Hematopoietic multipotent progenitor cell treated with erythropoietin and hydrocortisone succinate and interleukin-3 and kit ligand, for 15 days (in vitro differentiated cells): ENCODE results near the gene ZNF337.
"Not testable (repeated sequence)": the region's sequence is repeated elsewhere in the genome, so short reads cannot be mapped to it uniquely, and the experiment has no call there.

Experiments
- DNase-seq: peaks from one replicate; pipeline ENCODE4 v3.0.0-alpha.2; 2015; ENCODE audit warnings: low spot score

The ZNF337 gene

GRCh38 chr20:25692499-25692898, 4.2 kb downstream of the ZNF337 start:
- no peak for DNase-seq

DNA sequence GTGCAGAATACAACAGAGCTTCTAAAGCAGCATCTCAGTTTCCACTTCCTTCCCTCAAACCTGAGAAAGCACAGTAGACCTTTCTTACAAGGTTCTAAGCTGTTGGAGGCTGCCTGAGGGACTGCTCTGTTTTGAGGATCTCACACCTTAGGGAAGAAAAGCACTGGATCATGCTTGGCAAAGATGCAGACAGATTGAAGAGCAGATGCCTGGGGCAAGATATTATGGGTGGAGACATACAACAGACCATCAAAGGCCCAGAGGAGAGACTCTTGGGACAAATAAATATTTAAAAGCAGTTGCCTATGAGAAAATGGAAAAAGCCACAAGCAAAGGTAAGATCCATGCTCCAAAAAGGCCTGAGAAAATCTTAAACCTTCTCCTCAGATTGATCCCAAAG, 6.2 kb downstream of the ZNF337 start:
- no peak for DNase-seq

- DNase-seq, result no peak
Observed at GRCh38 chr20:25686081-25687067, 10.3 kb downstream of the ZNF337 start.

DNA sequence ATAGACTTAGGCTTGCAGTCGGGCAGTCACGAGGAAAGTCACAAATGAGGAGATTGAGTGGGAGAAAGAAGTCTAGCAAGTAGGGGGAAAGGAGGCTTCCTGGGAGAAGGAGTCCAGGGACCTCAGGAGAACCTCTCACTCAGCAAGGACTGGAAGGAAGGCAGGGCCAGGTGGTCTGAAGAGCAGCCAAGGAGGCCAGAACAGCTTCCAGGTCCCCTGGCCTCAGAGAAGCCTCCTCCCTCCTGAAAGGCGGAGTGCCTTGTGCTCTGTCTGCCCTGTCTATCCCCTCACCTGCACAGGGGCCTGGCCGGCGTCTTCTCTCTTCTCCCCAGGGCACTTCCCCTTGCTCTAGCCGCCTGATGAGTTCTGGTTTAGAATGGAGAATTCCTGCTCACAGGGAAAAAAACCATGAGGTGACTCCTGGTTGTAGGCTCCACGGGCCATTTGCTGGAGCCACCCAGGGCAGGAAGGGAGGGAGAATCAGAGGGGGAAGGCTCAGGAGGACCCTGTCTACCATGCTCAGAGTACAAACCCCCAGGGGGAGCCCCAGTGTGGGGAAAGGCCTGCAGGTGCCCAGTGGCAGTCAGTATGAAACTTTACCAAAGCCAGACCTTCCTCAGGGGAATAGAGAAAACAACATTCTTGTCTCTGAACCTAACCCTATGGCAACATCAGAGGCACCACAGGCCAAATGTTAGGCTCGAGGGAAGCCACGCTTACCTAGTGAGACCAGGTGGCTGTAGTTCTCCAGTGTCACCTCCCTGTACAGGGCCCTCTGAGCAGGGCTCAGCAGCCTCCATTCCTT, 11.2 kb downstream of the ZNF337 start:
- DNase-seq, result no peak

GRCh38 chr20:25683826-25684225, 12.8 kb downstream of the ZNF337 start:
- not testable (repeated sequence) for DNase-seq

- DNase-seq, result no peak
Observed at GRCh38 chr20:25683050-25683449, 13.6 kb downstream of the ZNF337 start.

DNA sequence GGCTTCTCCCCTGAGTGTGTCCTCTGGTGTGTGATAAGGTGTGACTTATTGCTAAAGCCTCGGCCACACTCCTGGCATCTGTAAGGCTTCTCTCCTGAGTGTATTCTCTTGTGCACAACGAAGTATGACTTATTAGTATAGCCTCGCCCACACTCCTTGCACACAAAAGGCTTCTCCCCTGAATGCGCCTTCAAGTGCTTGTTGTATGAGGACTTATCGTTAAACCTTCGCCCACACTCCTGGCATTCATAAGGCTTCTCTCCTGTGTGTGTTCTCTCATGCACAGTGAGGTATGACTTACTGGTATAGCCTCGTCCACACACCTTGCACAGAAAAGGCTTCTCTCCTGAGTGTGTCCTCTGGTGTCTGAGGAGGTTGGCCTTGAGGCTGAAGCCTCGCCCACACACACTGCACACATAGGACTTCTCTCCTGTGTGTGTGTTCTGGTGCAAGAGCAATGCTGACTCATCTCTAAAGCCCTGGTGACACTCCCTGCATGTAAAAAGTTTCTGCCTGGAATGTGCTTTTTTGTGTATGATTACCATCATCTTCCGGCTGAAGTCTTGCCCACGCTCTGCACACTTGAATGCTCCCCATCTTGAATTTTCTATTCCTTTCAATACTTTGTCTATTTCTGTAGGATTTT, 20.4 kb downstream of the ZNF337 start:
- no peak for DNase-seq

- DNase-seq, result no peak
Observed at GRCh38 chr20:25675161-25675560, 21.5 kb downstream of the ZNF337 start.

- no peak for DNase-seq
Observed at GRCh38 chr20:25672659-25673235, 23.9 kb downstream of the ZNF337 start.

- no peak for DNase-seq
Observed at GRCh38 chr20:25669826-25670422, 26.7 kb downstream of the ZNF337 start.

- no peak for DNase-seq
Observed at GRCh38 chr20:25668446-25668845, 28.2 kb downstream of the ZNF337 start.

- no peak for DNase-seq
Observed at GRCh38 chr20:25659999-25660398, 36.7 kb downstream of the ZNF337 start.

- no peak for DNase-seq
Observed at GRCh38 chr20:25654487-25654886, 42.2 kb downstream of the ZNF337 start.

GRCh38 chr20:25652866-25653265, 43.8 kb downstream of the ZNF337 start:
- peak; percentile 86 for DNase-seq

DNA sequence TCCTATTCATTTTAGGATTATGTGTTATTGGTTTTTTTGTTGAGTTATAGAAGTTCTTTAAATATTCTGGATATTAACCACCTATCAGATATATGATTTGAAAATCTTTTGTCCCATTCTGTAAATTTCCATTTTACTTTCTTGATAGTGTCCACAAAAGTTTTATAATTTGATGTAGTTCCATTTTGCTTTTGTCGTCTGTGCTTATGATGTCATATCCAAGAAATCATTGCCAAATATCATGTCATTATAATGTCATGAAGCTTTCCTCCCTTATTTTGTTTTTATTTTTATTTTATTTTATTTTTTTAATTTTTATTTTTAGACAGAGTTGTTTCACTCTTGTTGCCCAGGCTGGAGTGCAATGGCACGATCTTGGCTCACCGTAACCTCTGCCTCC, 51.8 kb downstream of the ZNF337 start:
- no peak for DNase-seq

GRCh38 chr20:25643716-25644115, 52.9 kb downstream of the ZNF337 start:
- no peak for DNase-seq

DNA sequence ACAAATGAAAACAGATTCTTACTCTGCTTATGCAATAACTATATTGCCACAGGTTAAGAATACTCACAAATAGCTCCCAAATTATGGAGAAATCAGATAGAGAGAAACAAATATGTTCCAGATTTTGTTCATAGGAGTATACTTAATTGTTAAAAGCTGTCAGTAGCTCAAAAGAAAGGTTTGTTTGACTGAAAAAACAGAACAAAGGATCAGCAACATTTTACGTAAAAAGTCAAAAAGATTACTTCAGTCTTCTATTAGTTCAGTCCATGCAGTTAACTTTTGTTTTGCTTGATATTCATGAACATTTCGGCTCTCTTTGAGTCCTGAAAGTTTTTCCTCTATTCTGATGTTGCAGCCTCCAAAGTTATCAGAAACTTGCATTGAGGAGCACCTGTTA, 59.4 kb downstream of the ZNF337 start:
- DNase-seq, result no peak

DNA sequence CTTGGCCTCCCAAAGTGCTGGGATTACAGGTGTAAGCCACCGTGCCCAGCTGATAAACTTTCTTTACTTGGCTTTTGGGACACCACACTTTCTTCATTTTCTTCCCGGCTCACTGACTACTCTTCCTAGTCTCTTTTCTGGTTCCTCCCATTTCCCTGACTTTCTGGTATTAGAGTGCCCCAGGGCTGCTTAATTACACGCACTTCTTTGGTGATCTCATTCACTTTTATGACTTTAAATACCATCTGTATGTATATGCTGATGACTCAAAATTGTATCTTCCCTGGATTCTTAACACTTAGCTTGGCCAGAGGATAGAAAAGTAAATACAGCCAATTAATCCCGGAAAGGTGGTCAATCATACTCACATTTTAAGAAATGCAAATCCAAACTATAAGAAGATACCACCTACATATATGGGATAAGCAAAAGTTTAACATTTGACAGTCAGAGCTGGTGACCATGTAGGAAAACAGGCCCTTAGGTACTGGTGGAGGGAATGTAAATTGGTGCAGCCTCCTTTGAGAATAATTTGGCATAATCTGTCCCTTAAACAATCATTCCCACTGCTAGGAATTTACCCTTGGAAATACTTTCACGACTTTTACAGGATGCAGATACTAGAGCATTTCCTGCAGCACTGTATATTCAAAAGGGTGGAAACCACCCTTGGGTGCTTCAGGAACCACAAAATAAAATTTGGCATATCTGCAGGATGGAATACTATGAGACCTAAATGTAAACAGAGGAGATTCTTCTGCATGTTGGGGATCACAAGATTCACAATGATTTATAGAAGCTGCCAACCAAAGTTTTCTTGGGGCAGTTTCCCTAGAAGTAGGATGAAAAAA, 63.5 kb downstream of the ZNF337 start:
- DNase-seq, result no peak

DNA sequence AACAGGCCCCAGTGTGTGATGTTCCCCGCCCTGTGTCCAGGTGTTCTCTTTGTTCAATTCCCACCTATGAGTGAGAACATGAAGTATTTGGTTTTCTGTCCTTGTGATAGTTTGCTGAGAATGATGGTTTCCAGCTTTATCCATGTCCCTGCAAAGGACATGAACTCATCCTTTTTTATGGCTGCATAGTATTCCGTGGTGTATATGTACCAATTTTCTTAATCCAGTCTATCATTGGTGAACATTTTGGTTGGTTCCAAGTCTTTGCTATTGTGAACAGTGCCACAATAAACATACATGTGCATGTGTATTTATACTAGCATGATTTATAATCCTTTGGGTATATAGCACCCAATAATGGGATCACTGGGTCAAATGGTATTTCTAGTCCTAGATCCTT, 66.0 kb downstream of the ZNF337 start:
- not testable (repeated sequence) for DNase-seq

DNA sequence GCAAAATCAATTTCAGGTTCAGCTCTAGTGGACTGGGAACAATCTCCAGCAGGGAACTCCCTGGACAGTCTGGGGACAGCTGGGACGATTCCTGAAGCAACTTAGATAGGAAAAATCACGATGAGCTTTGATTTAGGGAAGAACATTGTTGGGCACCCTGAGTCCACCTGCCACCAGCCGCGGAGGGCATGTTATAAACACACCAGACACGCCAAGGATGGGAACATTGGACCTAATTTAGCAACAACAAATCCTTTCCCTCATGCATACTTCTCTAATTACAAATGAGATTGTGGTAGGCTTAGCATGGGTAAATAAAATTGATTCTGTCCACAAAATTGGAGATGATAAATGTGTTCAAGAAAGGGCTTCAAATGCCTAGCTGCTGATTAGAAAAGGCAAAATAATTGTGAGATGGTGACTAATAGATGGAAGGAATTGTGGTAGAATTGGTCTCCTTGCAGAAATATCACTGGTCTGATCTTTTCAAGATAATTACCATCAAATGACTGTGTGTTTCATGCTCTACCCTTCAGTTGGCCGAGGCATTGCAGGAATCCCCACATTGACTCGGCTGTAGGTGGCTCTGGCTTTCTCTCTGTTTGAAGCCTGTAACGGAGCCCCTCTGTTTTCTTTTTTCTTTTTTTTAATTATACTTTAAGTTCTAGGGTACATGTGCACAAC, 66.7 kb downstream of the ZNF337 start:
- DNase-seq, result no peak
